ENCODE data around the gene CABLES1. TPM values are rescaled to one million over a fixed set of nuclear protein-coding genes. Genes with fewer than 3 reads are reported as not detected.
"Not testable (repeated sequence)": the region's sequence is repeated elsewhere in the genome, so short reads cannot be mapped to it uniquely, and the experiment has no call there.

Gene CABLES1
- total RNA-seq, 3 donors from 2014 or later = 8.1 to 13.0 (median 11.6) TPM

- DNase-seq = no peak
- ATAC-seq = no peak
Measured at GRCh38 chr18:23107718-23108117, 27.6 kb upstream of the CABLES1 start.

GRCh38 chr18:23108496-23108895 lies 26.8 kb upstream of the CABLES1 start:
- no peaks in the 10 kb centered on the region for H3K36me3 ChIP-seq (ENCODE audit: low read depth)
- intact Hi-C loops (cut with DNase I, micrococcal nuclease) = no loop called here
- DNase-seq (no peak), ATAC-seq (no peak)
- TF ChIP-seq, protein P1, sequence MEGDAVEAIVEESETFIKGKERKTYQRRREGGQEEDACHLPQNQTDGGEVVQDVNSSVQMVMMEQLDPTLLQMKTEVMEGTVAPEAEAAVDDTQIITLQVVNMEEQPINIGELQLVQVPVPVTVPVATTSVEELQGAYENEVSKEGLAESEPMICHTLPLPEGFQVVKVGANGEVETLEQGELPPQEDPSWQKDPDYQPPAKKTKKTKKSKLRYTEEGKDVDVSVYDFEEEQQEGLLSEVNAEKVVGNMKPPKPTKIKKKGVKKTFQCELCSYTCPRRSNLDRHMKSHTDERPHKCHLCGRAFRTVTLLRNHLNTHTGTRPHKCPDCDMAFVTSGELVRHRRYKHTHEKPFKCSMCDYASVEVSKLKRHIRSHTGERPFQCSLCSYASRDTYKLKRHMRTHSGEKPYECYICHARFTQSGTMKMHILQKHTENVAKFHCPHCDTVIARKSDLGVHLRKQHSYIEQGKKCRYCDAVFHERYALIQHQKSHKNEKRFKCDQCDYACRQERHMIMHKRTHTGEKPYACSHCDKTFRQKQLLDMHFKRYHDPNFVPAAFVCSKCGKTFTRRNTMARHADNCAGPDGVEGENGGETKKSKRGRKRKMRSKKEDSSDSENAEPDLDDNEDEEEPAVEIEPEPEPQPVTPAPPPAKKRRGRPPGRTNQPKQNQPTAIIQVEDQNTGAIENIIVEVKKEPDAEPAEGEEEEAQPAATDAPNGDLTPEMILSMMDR (IDR thresholded peaks at IDR 0.05) = no peak
- H3K9me3 ChIP-seq = no peaks in the 10 kb centered on the region
- peaks cover 15% of the 10 kb centered on the region for H3K4me1 ChIP-seq (ENCODE audit: low read depth)
- no peak overlapping the region for H3K4me3 ChIP-seq

More at GRCh38 chr18:23107718-23108117, 27.6 kb upstream of the CABLES1 start:
- TF ChIP-seq, protein P1 (IDR thresholded peaks at IDR 0.05) = no peak
- Histone ChIP-seq H3K4me3 (no peak overlapping the region), H3K9me3 (no peaks in the 10 kb centered on the region), H3K4me1 (ENCODE audit: low read depth) (peaks cover 15% of the 10 kb centered on the region), H3K36me3 (ENCODE audit: low read depth) (no peaks in the 10 kb centered on the region)
- intact Hi-C loops (cut with DNase I, micrococcal nuclease) = no loop called here

GRCh38 chr18:23109163-23109562 lies 26.1 kb upstream of the CABLES1 start:
- H3K4me3 ChIP-seq; H3K36me3 ChIP-seq (ENCODE audit: low read depth); ATAC-seq; intact Hi-C loops (cut with DNase I, micrococcal nuclease); DNase-seq; H3K9me3 ChIP-seq: not testable (repeated sequence)
- H3K4me1 ChIP-seq (ENCODE audit: low read depth) = peaks cover 15% of the 10 kb centered on the region

DNA sequence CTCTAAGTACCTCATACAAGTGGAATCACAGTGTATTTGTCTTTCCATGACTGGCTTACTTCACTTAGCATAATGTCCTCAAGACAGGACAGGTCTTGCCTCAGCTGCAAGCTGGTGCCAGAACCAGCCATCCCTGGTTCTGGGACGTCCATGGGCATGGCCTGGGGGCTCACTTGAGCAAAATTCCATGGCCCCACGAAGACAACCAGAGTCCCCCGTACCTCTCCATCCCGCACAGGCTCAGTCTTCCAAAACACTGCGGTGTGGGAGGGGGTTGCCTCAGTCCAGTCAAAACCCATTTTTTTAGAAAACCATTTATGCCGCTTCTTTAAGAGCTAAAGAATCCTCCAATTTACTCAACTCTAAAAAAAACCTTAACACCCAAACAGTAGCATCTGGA lies 21.7 kb upstream of the CABLES1 start:
- TF ChIP-seq, protein P1 (IDR thresholded peaks at IDR 0.05) = no peak
- peaks cover 3% of the 10 kb centered on the region for H3K4me1 ChIP-seq (ENCODE audit: low read depth)
- H3K9me3 ChIP-seq = no peaks in the 10 kb centered on the region
- H3K36me3 ChIP-seq (ENCODE audit: low read depth) = no peaks in the 10 kb centered on the region
- no peak for ATAC-seq
- DNase-seq = no peak
- intact Hi-C loops (cut with DNase I, micrococcal nuclease) = no loop called here
- no peak overlapping the region for H3K4me3 ChIP-seq

DNA sequence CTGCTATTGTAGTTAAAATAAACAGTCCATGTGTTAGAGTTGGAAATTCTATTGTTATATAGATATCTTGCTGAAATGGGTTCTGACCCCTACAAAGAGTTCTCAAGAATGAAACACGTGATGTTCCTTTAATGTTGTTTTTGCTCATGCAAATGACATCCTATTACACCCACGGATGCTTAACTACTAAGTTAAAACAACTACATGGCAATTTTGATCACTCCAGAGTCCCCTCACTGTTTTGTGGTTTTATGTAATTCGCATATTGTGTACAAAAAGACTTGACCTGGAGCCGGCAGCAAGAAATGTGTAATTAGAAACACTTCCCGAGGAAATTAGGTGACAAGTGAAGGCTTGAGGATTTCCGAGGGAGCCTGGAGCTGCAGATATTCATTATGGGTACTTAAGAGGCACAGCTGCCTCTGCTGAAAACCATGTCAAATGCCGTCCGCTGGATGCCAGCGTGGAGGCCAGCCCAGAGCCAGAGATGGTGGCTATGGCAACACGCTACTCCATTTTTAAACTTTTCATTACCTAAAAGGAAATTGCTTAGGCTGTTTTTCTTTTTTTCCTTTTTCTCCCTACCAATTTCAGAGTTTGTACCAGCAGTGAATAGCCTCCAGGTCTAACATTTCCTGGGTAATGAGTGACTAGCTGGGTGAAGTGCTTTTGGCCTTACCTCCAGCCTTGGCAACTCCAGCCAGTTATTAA lies 21.0 kb upstream of the CABLES1 start:
- no peak for DNase-seq
- intact Hi-C loops (cut with DNase I, micrococcal nuclease) = no loop called here
- no peaks in the 10 kb centered on the region for H3K36me3 ChIP-seq (ENCODE audit: low read depth)
- no peaks in the 10 kb centered on the region for H3K9me3 ChIP-seq
- ATAC-seq = peak; percentile 29
- peaks cover 3% of the 10 kb centered on the region for H3K4me1 ChIP-seq (ENCODE audit: low read depth)
- no peak overlapping the region for H3K4me3 ChIP-seq
- TF ChIP-seq, protein P1 (IDR thresholded peaks at IDR 0.05) = no peak

- H3K9me3 ChIP-seq = no peaks in the 10 kb centered on the region
- no peaks in the 10 kb centered on the region for H3K36me3 ChIP-seq (ENCODE audit: low read depth)
- DNase-seq = no peak
- peak; percentile 50 for ATAC-seq
- TF ChIP-seq, protein P1 (IDR thresholded peaks at IDR 0.05) = no peak
- intact Hi-C loops (cut with DNase I, micrococcal nuclease) = no loop called here
- peaks cover 3% of the 10 kb centered on the region for H3K4me1 ChIP-seq (ENCODE audit: low read depth)
- no peak overlapping the region for H3K4me3 ChIP-seq
Measured at GRCh38 chr18:23114911-23115310, 20.4 kb upstream of the CABLES1 start.
